HEK293 (cell line): ENCODE data around the gene WAC.

ENCODE experiments used
- CTCF ChIA-PET: fragments of 350-600 bp; formaldehyde crosslinking; extraction: SDS; loops from one replicate; lab custom pipeline; 2021; ENCODE audit warnings: antibody characterized with exemption; lab: Yijun Ruan, JAX
- POLR2A ChIA-PET: fragments of 300-600 bp; formaldehyde crosslinking; extraction: SDS; loops from one replicate; lab custom pipeline; 2020; ENCODE audit warnings: antibody characterized with exemption, inconsistent platforms; lab: Yijun Ruan, JAX
- H3K27ac ChIP-seq: fragments of 200-500 bp; sonication (Bioruptor generic); 2 replicates; pipeline ENCODE4 v1.5.1; 2014; ENCODE audit warnings: low read depth, low read length, control low read depth, inconsistent platforms; ENCODE audit errors: extremely low read depth
- H3K36me3 ChIP-seq, 2 experiments: fragments of 200-500 bp in 1 of 2; sonication (Bioruptor generic) in 1 of 2; 1 replicate in 1 of 2; 2 replicates in 1 of 2; pipeline ENCODE4 v1.5.1; 2014 to 2017; ENCODE audit warnings: inconsistent platforms in 2 of 2, low read length in 2 of 2; ENCODE audit not compliant: control insufficient read depth in 2 of 2, insufficient read depth in 1 of 2
- H3K4me1 ChIP-seq: fragments of 200-500 bp; sonication (Bioruptor generic); 2 replicates; pipeline ENCODE4 v1.5.1; 2014; ENCODE audit warnings: mild to moderate bottlenecking, low read length, inconsistent platforms; ENCODE audit not compliant: control insufficient read depth, insufficient read depth
- H3K4me3 ChIP-seq: 2 replicates; pipeline ENCODE4 v1.5.1; 2011; ENCODE audit warnings: low read depth, mild to moderate bottlenecking, control low read depth, low read length, moderate library complexity
- H3K9me3 ChIP-seq: fragments of 200-500 bp; sonication (Bioruptor generic); 2 replicates; pipeline ENCODE4 v1.5.1; 2014; ENCODE audit warnings: low read depth, low read length, inconsistent platforms; ENCODE audit not compliant: control insufficient read depth, insufficient read depth
- GLI4 ChIP-seq: fragments of 450-650 bp; formaldehyde crosslinking; IDR thresholded peaks from 2 replicates; pipeline ENCODE4 v1.5.1; 2016; ENCODE audit warnings: missing biosample characterization, missing genetic modification characterization
- HIC1 ChIP-seq: fragments of 450-650 bp; formaldehyde crosslinking; IDR thresholded peaks from 2 replicates; pipeline ENCODE4 v1.5.1; 2016; ENCODE audit warnings: missing biosample characterization, missing genetic modification characterization
- SP2 ChIP-seq: fragments of 450-650 bp; formaldehyde crosslinking; IDR thresholded peaks from 2 replicates; pipeline ENCODE4 v1.5.1; 2016; ENCODE audit warnings: missing biosample characterization, missing genetic modification characterization
- SP3 ChIP-seq: fragments of 450-650 bp; formaldehyde crosslinking; IDR thresholded peaks from 2 replicates; pipeline ENCODE4 v1.5.1; 2016; ENCODE audit warnings: missing biosample characterization, missing genetic modification characterization
- ZBTB26 ChIP-seq: fragments of 450-650 bp; formaldehyde crosslinking; optimal IDR thresholded peaks from 2 replicates; pipeline ENCODE3; 2016; ENCODE audit warnings: missing biosample characterization, mild to moderate bottlenecking, missing genetic modification characterization
- ZNF2 ChIP-seq: fragments of 450-650 bp; formaldehyde crosslinking; IDR thresholded peaks from 2 replicates; pipeline ENCODE4 v1.5.1; 2016; ENCODE audit warnings: missing biosample characterization, missing genetic modification characterization
- ZNF302 ChIP-seq: fragments of 450-650 bp; formaldehyde crosslinking; IDR thresholded peaks from 2 replicates; pipeline ENCODE4 v1.5.1; 2016; ENCODE audit warnings: missing biosample characterization, missing genetic modification characterization, low read depth
- ZNF335 ChIP-seq: fragments of 450-650 bp; formaldehyde crosslinking; conservative IDR thresholded peaks from 2 replicates; pipeline ENCODE4 v1.5.1; 2016; ENCODE audit warnings: missing biosample characterization, missing genetic modification characterization
- ZNF416 ChIP-seq: fragments of 450-650 bp; formaldehyde crosslinking; IDR thresholded peaks from 2 replicates; pipeline ENCODE4 v1.5.1; 2016; ENCODE audit warnings: missing biosample characterization, missing genetic modification characterization
- ZNF501 ChIP-seq: fragments of 450-650 bp; formaldehyde crosslinking; IDR thresholded peaks from 2 replicates; pipeline ENCODE4 v1.5.1; 2016; ENCODE audit warnings: missing biosample characterization, missing genetic modification characterization
- ZNF76 ChIP-seq: fragments of 450-650 bp; formaldehyde crosslinking; IDR thresholded peaks from 2 replicates; pipeline ENCODE4; 2016; ENCODE audit warnings: low read depth, missing biosample characterization, missing genetic modification characterization, borderline replicate concordance
- TF ChIP-seq, protein P1 (sequence below): fragments of 450-650 bp; formaldehyde crosslinking; IDR thresholded peaks from 2 replicates; pipeline ENCODE4 v1.5.1; 2016; ENCODE audit warnings: missing biosample characterization, missing genetic modification characterization
- TF ChIP-seq, protein P2 (sequence below): fragments of 450-650 bp; formaldehyde crosslinking; IDR thresholded peaks from 2 replicates; pipeline ENCODE4 v1.5.1; 2016; ENCODE audit warnings: missing biosample characterization, missing genetic modification characterization, borderline replicate concordance
- TF ChIP-seq, protein P3 (sequence below): fragments of 450-650 bp; formaldehyde crosslinking; IDR thresholded peaks from 2 replicates; pipeline ENCODE4 v1.5.1; 2017; ENCODE audit warnings: missing biosample characterization, missing genetic modification characterization
- TF ChIP-seq, protein P4 (sequence below): fragments of 450-650 bp; formaldehyde crosslinking; IDR thresholded peaks from 2 replicates; pipeline ENCODE4 v1.5.1; 2016; ENCODE audit warnings: missing biosample characterization, missing genetic modification characterization

Gene WAC

DNA sequence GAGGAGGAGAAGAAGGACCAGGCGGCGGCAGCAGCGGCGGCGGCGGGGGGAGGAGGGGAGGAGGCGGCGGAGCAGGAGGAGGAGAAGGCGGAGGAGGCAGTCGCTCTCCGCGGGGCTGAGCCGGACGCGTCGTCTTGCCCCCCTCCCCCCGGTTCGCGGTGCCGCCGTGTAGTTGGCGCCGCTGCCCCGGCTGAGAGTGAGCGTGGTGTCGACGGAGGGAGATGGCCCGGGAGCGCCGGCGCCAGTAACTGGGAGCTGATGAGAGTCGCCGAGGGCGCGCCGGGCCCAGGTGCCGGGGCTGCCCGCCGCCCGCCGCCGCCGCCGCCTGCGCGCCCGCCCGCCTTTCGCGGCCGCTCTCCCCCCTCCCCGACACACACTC lies 257 bp downstream of the WAC start:
- ChIA-PET CTCF (no interaction called here), POLR2A (interaction anchor here (0.6 to 1.6 kb wide), 8 partner anchors 8 to 1387 kb away, joined by 3 to 5 read pairs (median 4); no protein-coding TSS in a partner anchor)
- Histone ChIP-seq H3K9me3 (no peaks in the 10 kb centered on the region), H3K4me1 (peaks cover 13% of the 10 kb centered on the region), H3K27ac (peak overlapping the region; percentile 98), H3K36me3 (peaks cover 37 to 43% of the 10 kb centered on the region in 2 experiments), H3K4me3 (peak overlapping the region; percentile 89)
- TF ChIP-seq ZNF76 (tag by site-specific recombination), result 0 out of 2 replicates have a peak, but pooled peaks have one; percentile 11
- TF ChIP-seq SP3 (tag by site-specific recombination), result peak; percentile 57; the same call in 1 of the 2 replicates
- TF ChIP-seq, protein P1, sequence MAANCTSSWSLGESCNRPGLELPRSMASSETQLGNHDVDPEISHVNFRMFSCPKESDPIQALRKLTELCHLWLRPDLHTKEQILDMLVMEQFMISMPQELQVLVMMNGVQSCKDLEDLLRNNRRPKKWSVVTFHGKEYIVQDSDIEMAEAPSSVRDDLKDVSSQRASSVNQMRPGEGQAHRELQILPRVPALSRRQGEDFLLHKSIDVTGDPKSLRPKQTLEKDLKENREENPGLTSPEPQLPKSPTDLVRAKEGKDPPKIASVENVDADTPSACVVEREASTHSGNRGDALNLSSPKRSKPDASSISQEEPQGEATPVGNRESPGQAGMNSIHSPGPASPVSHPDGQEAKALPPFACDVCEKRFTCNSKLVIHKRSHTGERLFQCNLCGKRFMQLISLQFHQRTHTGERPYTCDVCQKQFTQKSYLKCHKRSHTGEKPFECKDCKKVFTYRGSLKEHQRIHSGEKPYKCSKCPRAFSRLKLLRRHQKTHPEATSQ (tag by site-specific recombination), result peak; percentile 48; the same call in 1 of the 2 replicates
- peak; percentile 56 for TF ChIP-seq ZBTB26 (tag by site-specific recombination)
- TF ChIP-seq, protein P2, sequence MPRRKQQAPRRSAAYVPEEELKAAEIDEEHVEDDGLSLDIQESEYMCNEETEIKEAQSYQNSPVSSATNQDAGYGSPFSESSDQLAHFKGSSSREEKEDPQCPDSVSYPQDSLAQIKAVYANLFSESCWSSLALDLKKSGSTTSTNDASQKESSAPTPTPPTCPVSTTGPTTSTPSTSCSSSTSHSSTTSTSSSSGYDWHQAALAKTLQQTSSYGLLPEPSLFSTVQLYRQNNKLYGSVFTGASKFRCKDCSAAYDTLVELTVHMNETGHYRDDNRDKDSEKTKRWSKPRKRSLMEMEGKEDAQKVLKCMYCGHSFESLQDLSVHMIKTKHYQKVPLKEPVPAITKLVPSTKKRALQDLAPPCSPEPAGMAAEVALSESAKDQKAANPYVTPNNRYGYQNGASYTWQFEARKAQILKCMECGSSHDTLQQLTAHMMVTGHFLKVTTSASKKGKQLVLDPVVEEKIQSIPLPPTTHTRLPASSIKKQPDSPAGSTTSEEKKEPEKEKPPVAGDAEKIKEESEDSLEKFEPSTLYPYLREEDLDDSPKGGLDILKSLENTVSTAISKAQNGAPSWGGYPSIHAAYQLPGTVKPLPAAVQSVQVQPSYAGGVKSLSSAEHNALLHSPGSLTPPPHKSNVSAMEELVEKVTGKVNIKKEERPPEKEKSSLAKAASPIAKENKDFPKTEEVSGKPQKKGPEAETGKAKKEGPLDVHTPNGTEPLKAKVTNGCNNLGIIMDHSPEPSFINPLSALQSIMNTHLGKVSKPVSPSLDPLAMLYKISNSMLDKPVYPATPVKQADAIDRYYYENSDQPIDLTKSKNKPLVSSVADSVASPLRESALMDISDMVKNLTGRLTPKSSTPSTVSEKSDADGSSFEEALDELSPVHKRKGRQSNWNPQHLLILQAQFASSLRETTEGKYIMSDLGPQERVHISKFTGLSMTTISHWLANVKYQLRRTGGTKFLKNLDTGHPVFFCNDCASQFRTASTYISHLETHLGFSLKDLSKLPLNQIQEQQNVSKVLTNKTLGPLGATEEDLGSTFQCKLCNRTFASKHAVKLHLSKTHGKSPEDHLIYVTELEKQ (tag by site-specific recombination), result peak; percentile 48; the same call in 1 of the 2 replicates
- TF ChIP-seq HIC1, result peak; percentile 98
- TF ChIP-seq GLI4 (tag by site-specific recombination), result 0 out of 2 replicates have a peak, but pooled peaks have one; percentile 9
- peak; percentile 61 for TF ChIP-seq ZNF335 (tag by site-specific recombination)
- TF ChIP-seq, protein P3, sequence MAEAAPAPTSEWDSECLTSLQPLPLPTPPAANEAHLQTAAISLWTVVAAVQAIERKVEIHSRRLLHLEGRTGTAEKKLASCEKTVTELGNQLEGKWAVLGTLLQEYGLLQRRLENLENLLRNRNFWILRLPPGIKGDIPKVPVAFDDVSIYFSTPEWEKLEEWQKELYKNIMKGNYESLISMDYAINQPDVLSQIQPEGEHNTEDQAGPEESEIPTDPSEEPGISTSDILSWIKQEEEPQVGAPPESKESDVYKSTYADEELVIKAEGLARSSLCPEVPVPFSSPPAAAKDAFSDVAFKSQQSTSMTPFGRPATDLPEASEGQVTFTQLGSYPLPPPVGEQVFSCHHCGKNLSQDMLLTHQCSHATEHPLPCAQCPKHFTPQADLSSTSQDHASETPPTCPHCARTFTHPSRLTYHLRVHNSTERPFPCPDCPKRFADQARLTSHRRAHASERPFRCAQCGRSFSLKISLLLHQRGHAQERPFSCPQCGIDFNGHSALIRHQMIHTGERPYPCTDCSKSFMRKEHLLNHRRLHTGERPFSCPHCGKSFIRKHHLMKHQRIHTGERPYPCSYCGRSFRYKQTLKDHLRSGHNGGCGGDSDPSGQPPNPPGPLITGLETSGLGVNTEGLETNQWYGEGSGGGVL (tag by site-specific recombination), result peak; percentile 71
- 0 out of 2 replicates have a peak, but pooled peaks have one; percentile 17 for TF ChIP-seq ZNF2 (tag by site-specific recombination)
- TF ChIP-seq SP2 (tag by site-specific recombination), result 0 out of 2 replicates have a peak, but pooled peaks have one; percentile 2
- TF ChIP-seq ZNF501 (tag by site-specific recombination), result 0 out of 2 replicates have a peak, but pooled peaks have one; percentile 8
- TF ChIP-seq, protein P4, sequence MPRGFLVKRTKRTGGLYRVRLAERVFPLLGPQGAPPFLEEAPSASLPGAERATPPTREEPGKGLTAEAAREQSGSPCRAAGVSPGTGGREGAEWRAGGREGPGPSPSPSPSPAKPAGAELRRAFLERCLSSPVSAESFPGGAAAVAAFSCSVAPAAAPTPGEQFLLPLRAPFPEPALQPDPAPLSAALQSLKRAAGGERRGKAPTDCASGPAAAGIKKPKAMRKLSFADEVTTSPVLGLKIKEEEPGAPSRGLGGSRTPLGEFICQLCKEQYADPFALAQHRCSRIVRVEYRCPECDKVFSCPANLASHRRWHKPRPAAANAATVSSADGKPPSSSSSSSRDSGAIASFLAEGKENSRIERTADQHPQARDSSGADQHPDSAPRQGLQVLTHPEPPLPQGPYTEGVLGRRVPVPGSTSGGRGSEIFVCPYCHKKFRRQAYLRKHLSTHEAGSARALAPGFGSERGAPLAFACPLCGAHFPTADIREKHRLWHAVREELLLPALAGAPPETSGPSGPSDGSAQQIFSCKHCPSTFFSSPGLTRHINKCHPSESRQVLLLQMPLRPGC, result no peak
- no peak for TF ChIP-seq ZNF302 (tag by site-specific recombination)
- no peak for TF ChIP-seq ZNF416
